GM23338 (cell line): ENCODE data around the gene LINGO1.
A peak's percentile ranks its signal among the peaks of the same experiment; 100 is the strongest.

Experiments used
- CTCF ChIP-seq, 2 experiments: fragments of 200-600 bp in 1 of 2; sonication (generic) in 1 of 2; conservative IDR thresholded peaks; 2 replicates each; pipeline versions ENCODE4 v1.5.1 to v1.6.1; 2016 to 2017; ENCODE audit warnings: antibody characterized with exemption in 2 of 2, low read depth in 2 of 2, mild to moderate bottlenecking in 2 of 2, moderate library complexity in 1 of 2
- ETS1 ChIP-seq: IDR thresholded peaks from 2 replicates; pipeline ENCODE4 v1.6.1; 2016; ENCODE audit warnings: antibody characterized with exemption
- EZH2 ChIP-seq: fragments of 200-600 bp; sonication (generic); IDR thresholded peaks from one replicate; pipeline ENCODE4 v1.8.0; 2017; ENCODE audit warnings: antibody characterized with exemption, mild to moderate bottlenecking, low read depth; ENCODE audit not compliant: unreplicated experiment
- EZH2phosphoT487 ChIP-seq: fragments of 200-600 bp; sonication (generic); IDR thresholded peaks from one replicate; pipeline ENCODE4 v1.8.1; 2018; ENCODE audit warnings: antibody characterized with exemption; ENCODE audit not compliant: unreplicated experiment
- NANOG ChIP-seq: IDR thresholded peaks from 2 replicates; pipeline ENCODE4 v1.6.1; 2016; ENCODE audit warnings: antibody characterized with exemption, borderline replicate concordance
- POLR2AphosphoS5 ChIP-seq: IDR thresholded peaks from 2 replicates; pipeline ENCODE4 v1.6.1; 2016; ENCODE audit warnings: antibody characterized with exemption, low read depth
- REST ChIP-seq: IDR thresholded peaks from one replicate; pipeline ENCODE4 v1.6.1; 2018; ENCODE audit warnings: antibody characterized with exemption; ENCODE audit not compliant: unreplicated experiment

DNA sequence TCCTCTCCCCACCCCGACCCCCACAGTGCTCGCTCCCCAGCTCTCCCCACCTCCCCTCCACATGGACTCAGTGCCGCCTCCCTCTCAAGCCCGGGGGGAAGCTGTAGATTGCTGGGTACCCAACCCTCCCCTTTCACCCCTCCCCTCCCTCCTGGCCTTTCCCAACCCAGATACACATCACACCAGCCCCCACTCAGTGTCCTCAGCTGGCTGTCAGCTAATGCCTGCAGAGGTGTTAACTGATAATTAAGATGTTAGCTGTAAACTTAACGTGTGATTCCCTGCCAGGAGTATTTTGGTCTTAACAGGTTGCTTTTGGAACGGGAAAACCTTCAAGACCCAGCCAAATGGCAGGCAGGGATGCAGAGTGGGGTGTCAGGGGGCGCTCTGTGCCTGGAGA lies 39.4 kb upstream of the LINGO1 start:
- TF ChIP-seq CTCF (conservative IDR thresholded peaks at IDR 0.05; ENCODE audit: low read depth in 2 of 2), result peak; percentile 24 to 45; a peak in 3 of 4 replicates
- TF ChIP-seq NANOG, result no peak
- TF ChIP-seq POLR2AphosphoS5, result no peak
- TF ChIP-seq EZH2, result no peak
- no peak for TF ChIP-seq REST
- no peak for TF ChIP-seq EZH2phosphoT487
- no peak for TF ChIP-seq ETS1
